ENCODE results near the gene SPRN.
"Not testable (repeated sequence)": the region's sequence is repeated elsewhere in the genome, so short reads cannot be mapped to it uniquely, and the experiment has no call there.

SPRN gene

DNA sequence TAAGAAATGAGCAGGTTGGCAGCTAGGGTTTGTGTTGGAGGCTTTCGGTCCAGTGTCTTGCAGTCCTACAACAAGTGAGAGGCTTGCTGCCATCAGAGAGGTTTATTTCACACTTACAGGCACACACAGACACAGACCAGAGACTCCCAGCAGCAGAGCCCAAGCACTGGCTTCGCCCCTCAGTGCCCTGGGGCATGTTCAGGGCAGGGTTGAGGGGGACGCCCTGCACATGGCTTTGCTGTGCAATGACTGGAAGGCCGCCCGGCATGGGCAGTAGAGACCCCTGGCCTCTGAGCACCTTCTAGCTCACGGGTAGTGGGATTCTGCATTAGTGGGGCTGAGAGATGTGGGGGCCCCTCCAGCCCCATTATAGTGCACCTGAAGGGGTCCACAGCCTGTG, 3.8 kb downstream of the SPRN start:
- TF ChIP-seq, protein P1, sequence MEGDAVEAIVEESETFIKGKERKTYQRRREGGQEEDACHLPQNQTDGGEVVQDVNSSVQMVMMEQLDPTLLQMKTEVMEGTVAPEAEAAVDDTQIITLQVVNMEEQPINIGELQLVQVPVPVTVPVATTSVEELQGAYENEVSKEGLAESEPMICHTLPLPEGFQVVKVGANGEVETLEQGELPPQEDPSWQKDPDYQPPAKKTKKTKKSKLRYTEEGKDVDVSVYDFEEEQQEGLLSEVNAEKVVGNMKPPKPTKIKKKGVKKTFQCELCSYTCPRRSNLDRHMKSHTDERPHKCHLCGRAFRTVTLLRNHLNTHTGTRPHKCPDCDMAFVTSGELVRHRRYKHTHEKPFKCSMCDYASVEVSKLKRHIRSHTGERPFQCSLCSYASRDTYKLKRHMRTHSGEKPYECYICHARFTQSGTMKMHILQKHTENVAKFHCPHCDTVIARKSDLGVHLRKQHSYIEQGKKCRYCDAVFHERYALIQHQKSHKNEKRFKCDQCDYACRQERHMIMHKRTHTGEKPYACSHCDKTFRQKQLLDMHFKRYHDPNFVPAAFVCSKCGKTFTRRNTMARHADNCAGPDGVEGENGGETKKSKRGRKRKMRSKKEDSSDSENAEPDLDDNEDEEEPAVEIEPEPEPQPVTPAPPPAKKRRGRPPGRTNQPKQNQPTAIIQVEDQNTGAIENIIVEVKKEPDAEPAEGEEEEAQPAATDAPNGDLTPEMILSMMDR (conservative IDR thresholded peaks at IDR 0.05; ENCODE audit: low read depth, low read length) = no peak
- H3K4me3 ChIP-seq (ENCODE audit: low read depth, low read length) = no peak overlapping the region
- DNase-seq (ENCODE audit: low read depth) = no peak

DNA sequence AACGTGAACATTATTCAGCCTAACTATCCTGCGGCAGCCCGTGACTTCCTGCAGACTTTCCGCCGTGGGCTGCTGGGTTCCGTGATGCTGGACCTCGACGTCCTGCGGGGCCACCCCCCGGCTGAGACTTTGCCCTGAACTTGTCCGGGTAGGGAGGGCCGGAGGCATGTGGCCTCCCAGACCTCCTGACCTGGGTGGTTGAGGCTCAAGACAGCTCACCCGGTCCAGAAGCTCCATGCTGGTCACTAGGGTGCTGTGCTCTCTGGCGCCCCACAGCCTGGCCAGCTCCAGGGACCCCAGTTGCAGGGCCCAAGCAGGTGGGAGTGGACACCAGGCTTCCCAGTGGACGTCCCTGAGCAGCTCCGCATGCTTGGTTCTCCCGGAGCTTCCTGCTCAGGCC, 4.4 kb downstream of the SPRN start:
- no peak overlapping the region for H3K4me3 ChIP-seq (ENCODE audit: low read depth, low read length)
- TF ChIP-seq, protein P1 (conservative IDR thresholded peaks at IDR 0.05; ENCODE audit: low read depth, low read length) = no peak
- no peak for DNase-seq (ENCODE audit: low read depth)

DNA sequence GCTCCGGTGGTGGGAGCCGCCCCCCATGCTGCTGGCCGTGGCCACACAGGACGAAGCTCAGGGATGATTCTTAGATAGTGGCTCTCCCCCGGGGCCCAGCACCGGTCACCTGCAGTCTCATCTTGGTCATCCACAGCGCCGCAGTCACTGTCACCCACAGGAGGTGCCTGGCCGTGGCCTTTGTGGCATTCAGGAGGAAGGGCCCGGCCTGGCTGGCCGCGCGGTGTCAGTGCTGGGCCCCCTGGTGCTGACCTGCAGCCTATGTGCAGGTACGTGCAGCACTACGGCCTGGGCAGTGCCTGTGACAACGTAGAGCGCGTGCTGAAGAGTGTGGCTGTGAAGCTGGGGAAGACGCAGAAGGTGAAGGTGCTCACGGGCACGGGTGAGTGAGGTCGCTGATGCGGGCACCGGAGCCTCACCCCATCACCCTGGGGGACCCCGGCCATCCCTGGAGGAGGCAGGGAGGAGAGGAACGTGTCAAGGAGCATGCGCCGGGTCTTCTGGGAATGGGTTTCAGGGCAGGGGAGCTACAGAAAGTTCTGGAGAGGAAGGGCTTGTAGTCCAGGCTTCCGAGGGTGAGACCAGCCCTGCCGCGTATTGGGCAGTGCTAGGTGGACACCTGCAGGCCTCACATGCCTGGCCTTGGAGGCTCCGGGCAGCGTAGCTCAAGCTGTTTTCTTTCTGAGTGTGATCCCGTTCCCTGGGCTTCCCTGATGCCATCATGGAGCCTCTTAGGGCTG, 5.0 kb downstream of the SPRN start:
- no peak for DNase-seq (ENCODE audit: low read depth)
- no peak overlapping the region for H3K4me3 ChIP-seq (ENCODE audit: low read depth, low read length)
- TF ChIP-seq, protein P1 (conservative IDR thresholded peaks at IDR 0.05; ENCODE audit: low read depth, low read length) = no peak

- H3K4me3 ChIP-seq (ENCODE audit: low read depth, low read length) = no peak overlapping the region
- DNase-seq (ENCODE audit: low read depth) = no peak
- TF ChIP-seq, protein P1 (conservative IDR thresholded peaks at IDR 0.05; ENCODE audit: low read depth, low read length) = no peak
Measured at GRCh38 chr10:133418289-133418993, 6.0 kb downstream of the SPRN start.

DNA sequence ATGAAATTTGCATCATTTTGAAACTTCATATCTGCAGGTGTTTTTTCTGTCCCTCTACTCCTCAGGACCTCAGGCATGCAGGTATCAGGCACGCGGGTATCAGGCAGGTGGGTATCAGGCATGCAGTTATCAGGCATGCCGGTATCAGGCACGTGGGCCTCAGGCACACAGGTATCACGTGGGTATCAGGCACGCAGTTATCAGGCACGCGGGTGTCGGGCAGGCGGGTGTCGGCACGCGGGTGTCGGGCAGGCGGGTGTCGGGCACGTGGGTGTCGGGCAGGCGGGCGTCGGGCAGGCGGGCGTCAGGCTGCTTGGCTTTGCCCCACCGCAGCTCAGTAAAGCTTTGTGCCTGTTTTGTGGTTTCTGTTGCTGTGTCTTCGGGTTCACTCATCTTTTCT, 8.7 kb downstream of the SPRN start:
- TF ChIP-seq, protein P1 (conservative IDR thresholded peaks at IDR 0.05; ENCODE audit: low read depth, low read length) = no peak
- no peak for DNase-seq (ENCODE audit: low read depth)
- H3K4me3 ChIP-seq (ENCODE audit: low read depth, low read length) = no peak overlapping the region

DNA sequence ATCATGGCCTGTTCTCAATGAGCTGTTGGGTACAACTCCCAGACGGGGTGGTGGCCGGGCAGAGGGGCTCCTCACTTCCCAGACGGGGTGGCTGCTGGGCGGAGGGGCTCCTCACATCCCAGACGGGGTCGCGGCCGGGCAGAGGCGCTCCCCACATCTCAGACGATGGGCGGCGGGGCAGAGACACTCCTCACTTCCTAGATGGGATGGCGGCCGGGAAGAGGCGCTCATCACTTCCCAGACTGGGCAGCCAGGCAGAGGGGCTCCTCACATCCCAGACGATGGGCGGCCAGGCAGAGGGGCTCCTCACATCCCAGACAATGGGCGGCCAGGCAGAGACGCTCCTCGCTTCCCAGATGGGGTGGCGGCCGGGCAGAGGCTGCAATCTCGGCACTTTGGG, 10.0 kb downstream of the SPRN start:
- not testable (repeated sequence) for DNase-seq (ENCODE audit: low read depth); H3K4me3 ChIP-seq (ENCODE audit: low read depth, low read length)

- H3K4me3 ChIP-seq (ENCODE audit: low read depth, low read length) = no peak overlapping the region
- TF ChIP-seq, protein P1 (conservative IDR thresholded peaks at IDR 0.05; ENCODE audit: low read depth, low read length) = no peak
- no peak for DNase-seq (ENCODE audit: low read depth)
Measured at GRCh38 chr10:133412381-133412711, 12.1 kb downstream of the SPRN start.
